OCI-LY3 (cell line): Measurements from ENCODE around the gene AKR7A2.

Experiments used
- H2AFZ ChIP-seq: fragments of 200-600, 300-600 bp; shearing (Covaris generic); 2 replicates; pipeline ENCODE4 v1.6.0; 2014; ENCODE audit warnings: antibody characterized with exemption, low read depth, low read length
- H3K27ac ChIP-seq: fragments of 200-600, 300-600 bp; sonication (generic); 2 replicates; pipeline ENCODE4 v1.5.1; 2014; ENCODE audit warnings: mild to moderate bottlenecking, low read length, moderate library complexity, mixed read lengths
- H3K27me3 ChIP-seq: fragments of 200-600, 300-600 bp; sonication (generic); 2 replicates; pipeline ENCODE4 v1.6.1; 2014; ENCODE audit warnings: low read depth, low read length, mixed read lengths
- H3K36me3 ChIP-seq: fragments of 200-600, 300-600 bp; sonication (generic); replicated peaks from 2 replicates; pipeline ENCODE3; 2014; ENCODE audit warnings: low read depth, low read length, mixed read lengths
- H3K4me1 ChIP-seq: fragments of 300-600, 200-600 bp; sonication (generic); 2 replicates; pipeline ENCODE4 v1.6.1; 2014; ENCODE audit warnings: low read length, mixed read lengths
- H3K4me2 ChIP-seq: fragments of 200-600, 300-600 bp; sonication (generic); 2 replicates; pipeline ENCODE4 v1.6.1; 2014; ENCODE audit warnings: low read length, mixed read lengths
- H3K4me3 ChIP-seq: fragments of 300-600, 200-600 bp; sonication (generic); 2 replicates; pipeline ENCODE4 v1.5.1; 2014; ENCODE audit warnings: antibody characterized with exemption, mild to moderate bottlenecking, low read length, moderate library complexity
- H3K79me2 ChIP-seq: fragments of 300-600, 200-600 bp; shearing (Covaris generic); 2 replicates; pipeline ENCODE4 v1.6.1; 2014; ENCODE audit warnings: mild to moderate bottlenecking, low read length, mixed read lengths
- H3K9ac ChIP-seq: fragments of 300-600, 200-600 bp; shearing (Covaris generic); 2 replicates; pipeline ENCODE4 v1.6.0; 2014; ENCODE audit warnings: mild to moderate bottlenecking, low read length, moderate library complexity
- H3K9me3 ChIP-seq: fragments of 200-600, 300-600 bp; shearing (Covaris generic); 2 replicates; pipeline ENCODE4 v1.6.1; 2014; ENCODE audit warnings: low read length, mixed read lengths; ENCODE audit not compliant: insufficient read depth
- H4K20me1 ChIP-seq: fragments of 200-600, 300-600 bp; sonication (generic); 2 replicates; pipeline ENCODE4 v1.6.1; 2016; ENCODE audit warnings: low read length, mixed read lengths; ENCODE audit not compliant: insufficient read depth
- CTCF ChIP-seq: fragments of 200-600, 300-600 bp; sonication (generic); IDR thresholded peaks from 2 replicates; pipeline ENCODE4 v1.5.1; 2014; ENCODE audit warnings: antibody characterized with exemption, low read length, low read depth
- EZH2phosphoT487 ChIP-seq: fragments of 200-600 bp; shearing (Covaris generic); IDR thresholded peaks from 2 replicates; pipeline ENCODE4 v1.6.1; 2018; ENCODE audit warnings: antibody characterized with exemption, mixed run types, low read depth

Gene AKR7A2

GRCh38 chr1:19313961-19314882, 2.3 kb upstream of the AKR7A2 start:
- H3K79me2 ChIP-seq: peaks cover 86% of the 10 kb centered on the region
- peak overlapping the region; percentile 99 for H3K4me3 ChIP-seq
- peaks cover 41% of the 10 kb centered on the region for H3K4me1 ChIP-seq
- H3K9ac ChIP-seq: peak overlapping the region; percentile 84
- H4K20me1 ChIP-seq: no peaks in the 10 kb centered on the region
- peaks cover 18% of the 10 kb centered on the region for H3K36me3 ChIP-seq
- peak overlapping the region; percentile 98 for H3K27ac ChIP-seq
- H3K27me3 ChIP-seq: no peaks in the 10 kb centered on the region
- H3K9me3 ChIP-seq: no peaks in the 10 kb centered on the region
- no peak for TF ChIP-seq CTCF
- no peak for TF ChIP-seq EZH2phosphoT487
- no peak overlapping the region for H2AFZ ChIP-seq
- peak overlapping the region; percentile 82 for H3K4me2 ChIP-seq

GRCh38 chr1:19313636-19313959, 1.7 kb upstream of the AKR7A2 start:
- Histone ChIP-seq H3K27me3 (no peaks in the 10 kb centered on the region), H3K4me2 (peak overlapping the region; percentile 82), H3K36me3 (peaks cover 15% of the 10 kb centered on the region), H2AFZ (no peak overlapping the region), H3K79me2 (peaks cover 82% of the 10 kb centered on the region), H3K4me3 (peak overlapping the region; percentile 99), H3K9ac (peak overlapping the region; percentile 84), H4K20me1 (no peaks in the 10 kb centered on the region), H3K4me1 (peaks cover 41% of the 10 kb centered on the region), H3K27ac (peak overlapping the region; percentile 98), H3K9me3 (no peaks in the 10 kb centered on the region)
- TF ChIP-seq EZH2phosphoT487 (no peak), CTCF (no peak)

DNA sequence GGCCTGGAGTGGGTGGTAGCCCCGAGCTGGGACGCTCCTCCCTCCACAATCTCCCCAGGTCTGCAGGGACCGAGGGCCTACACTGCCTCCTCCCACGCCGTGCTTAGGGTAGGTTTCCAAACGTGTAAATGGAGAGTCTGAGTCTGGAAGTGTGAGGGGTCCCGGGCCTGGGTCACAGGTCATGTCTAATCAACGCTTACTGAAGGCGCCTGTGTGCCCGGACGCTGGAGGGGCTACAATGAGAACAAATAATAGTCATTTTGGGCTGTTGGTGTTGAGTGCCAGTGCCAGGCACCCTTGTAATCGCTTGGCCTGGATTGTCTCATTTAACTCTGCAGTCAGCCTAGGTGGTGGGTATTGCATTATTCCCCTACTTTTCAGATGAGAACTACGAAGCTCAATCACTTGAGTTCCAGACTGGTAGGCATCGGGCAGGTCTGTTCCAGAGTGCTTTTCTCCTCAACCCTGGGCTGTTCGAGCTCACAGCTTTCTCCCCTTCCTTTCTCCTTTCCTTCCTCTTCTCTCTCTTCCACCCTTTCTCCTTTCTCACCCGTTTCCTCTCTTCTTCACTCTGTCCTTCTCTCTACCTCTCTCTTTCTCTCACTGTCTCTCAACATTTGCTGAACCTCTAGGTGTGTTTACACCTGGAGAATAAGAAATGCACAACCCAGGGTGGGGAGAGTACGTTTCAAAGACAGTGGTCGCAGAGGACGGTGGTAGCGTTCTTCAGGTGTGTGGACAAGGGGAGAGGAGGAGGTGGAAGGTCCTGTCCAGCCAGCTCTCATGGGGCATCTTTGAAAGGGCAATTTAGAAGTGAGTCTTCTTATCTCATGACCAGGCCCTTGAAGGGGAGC, 1.1 kb upstream of the AKR7A2 start:
- H2AFZ ChIP-seq: no peak overlapping the region
- peak overlapping the region; percentile 82 for H3K4me2 ChIP-seq
- no peaks in the 10 kb centered on the region for H3K27me3 ChIP-seq
- no peak for TF ChIP-seq CTCF
- no peak for TF ChIP-seq EZH2phosphoT487
- peaks cover 41% of the 10 kb centered on the region for H3K4me1 ChIP-seq
- H4K20me1 ChIP-seq: no peaks in the 10 kb centered on the region
- H3K9me3 ChIP-seq: no peaks in the 10 kb centered on the region
- H3K36me3 ChIP-seq: peaks cover 11% of the 10 kb centered on the region
- peak overlapping the region; percentile 99 for H3K4me3 ChIP-seq
- H3K9ac ChIP-seq: peak overlapping the region; percentile 84
- peak overlapping the region; percentile 98 for H3K27ac ChIP-seq
- H3K79me2 ChIP-seq: peaks cover 78% of the 10 kb centered on the region

DNA sequence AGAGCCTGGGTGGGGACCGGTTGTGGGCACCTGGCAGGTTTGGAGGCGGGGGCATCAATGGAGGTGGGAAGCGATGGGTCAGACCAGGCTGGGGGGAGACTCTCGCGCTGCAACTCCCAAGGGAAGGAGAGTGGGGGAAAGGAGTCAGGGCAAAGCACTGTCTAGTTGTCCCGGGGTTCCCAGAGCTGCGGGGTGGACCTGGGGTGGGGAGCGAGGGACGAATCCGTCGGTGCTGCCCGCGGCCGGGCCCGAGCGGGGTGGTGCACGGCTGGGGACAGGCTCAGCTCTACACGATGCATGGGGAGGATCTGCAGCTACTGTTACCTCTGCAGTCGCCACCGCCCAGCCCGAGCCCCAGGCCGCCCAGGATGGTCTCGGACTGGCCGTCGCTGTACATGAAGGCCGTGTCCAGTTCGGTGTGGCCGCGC, 427 bp downstream of the AKR7A2 start:
- H3K4me2 ChIP-seq: peak overlapping the region; percentile 92
- H3K79me2 ChIP-seq: peaks cover 65% of the 10 kb centered on the region
- H3K9me3 ChIP-seq: no peaks in the 10 kb centered on the region
- no peaks in the 10 kb centered on the region for H4K20me1 ChIP-seq
- TF ChIP-seq CTCF: no peak
- TF ChIP-seq EZH2phosphoT487: no peak
- H3K27me3 ChIP-seq: no peaks in the 10 kb centered on the region
- peak overlapping the region; percentile 99 for H3K4me3 ChIP-seq
- peak overlapping the region; percentile 84; the same call in 1 of the 2 replicates for H2AFZ ChIP-seq
- peak overlapping the region; percentile 38 for H3K27ac ChIP-seq
- H3K9ac ChIP-seq: peak overlapping the region; percentile 97
- no peaks in the 10 kb centered on the region for H3K36me3 ChIP-seq
- peaks cover 40% of the 10 kb centered on the region for H3K4me1 ChIP-seq
